ENCODE measurements around the gene PREX1.

PREX1 gene

GRCh38 chr20:48856130-48856529 lies 28.3 kb upstream of the PREX1 start:
- Histone ChIP-seq H3K4me3 (no peak overlapping the region), H3K36me3 (no peaks in the 10 kb centered on the region), H3K27me3 (peaks cover 0 to 8% of the 10 kb centered on the region in 2 donors), H3K4me1 (no peaks in the 10 kb centered on the region), H3K9me3 (no peaks in the 10 kb centered on the region), H3K27ac (no peak overlapping the region)
- intact Hi-C loops (cut with DNase I; ENCODE audit: low total_unique reads): no loop called here
- no peak for DNase-seq
- no peak for TF ChIP-seq CTCF (IDR thresholded peaks at IDR 0.05)

DNA sequence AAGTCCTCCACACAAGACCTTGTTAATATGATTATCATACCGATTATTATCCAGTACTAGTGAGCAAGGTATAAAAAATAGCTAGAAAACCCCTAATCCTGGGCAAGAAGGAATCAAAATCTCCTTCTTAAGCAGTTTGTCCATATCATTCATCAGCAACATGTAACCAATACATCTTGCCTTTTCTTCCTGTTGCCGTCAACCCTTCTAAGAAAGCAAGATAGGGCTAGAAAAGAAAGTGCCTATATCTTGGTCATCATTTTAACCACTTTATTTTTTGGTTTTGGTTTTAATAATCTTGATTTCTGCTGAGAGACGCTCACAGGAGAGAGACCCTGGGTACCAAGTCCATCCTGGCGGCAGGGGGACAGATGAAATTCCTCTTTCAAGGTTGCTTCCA lies 27.2 kb upstream of the PREX1 start:
- H3K27ac ChIP-seq: no peak overlapping the region
- H3K9me3 ChIP-seq: no peaks in the 10 kb centered on the region
- H3K36me3 ChIP-seq: no peaks in the 10 kb centered on the region
- no peak for TF ChIP-seq CTCF (IDR thresholded peaks at IDR 0.05)
- intact Hi-C loops (cut with DNase I; ENCODE audit: low total_unique reads): no loop called here
- no peak overlapping the region for H3K4me3 ChIP-seq
- H3K27me3 ChIP-seq: peaks cover 0 to 12% of the 10 kb centered on the region in 2 donors
- no peak for DNase-seq
- no peaks in the 10 kb centered on the region for H3K4me1 ChIP-seq

DNA sequence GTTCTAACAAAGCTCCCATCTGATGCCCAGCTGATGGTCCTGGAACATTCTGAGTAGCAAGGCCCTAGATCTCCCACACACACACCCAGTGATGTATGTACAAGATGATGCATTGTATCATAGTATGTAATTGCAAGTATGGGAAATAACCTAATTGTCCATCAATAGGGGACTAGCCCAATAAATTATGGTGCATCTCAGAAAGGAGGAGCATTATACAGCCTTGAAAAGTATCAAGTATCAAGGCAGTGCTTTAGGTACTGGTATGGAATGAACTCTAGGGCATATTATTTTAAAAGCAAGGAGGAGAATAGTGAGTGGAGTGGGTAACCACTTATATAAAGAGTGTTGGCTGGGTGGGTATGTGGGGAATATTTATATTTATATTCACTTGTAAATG lies 24.8 kb upstream of the PREX1 start:
- no peaks in the 10 kb centered on the region for H3K4me1 ChIP-seq
- no peaks in the 10 kb centered on the region for H3K36me3 ChIP-seq
- DNase-seq: no peak
- TF ChIP-seq CTCF (IDR thresholded peaks at IDR 0.05): no peak
- H3K9me3 ChIP-seq: no peaks in the 10 kb centered on the region
- H3K27me3 ChIP-seq: peaks cover 0 to 14% of the 10 kb centered on the region in 2 donors
- H3K27ac ChIP-seq: no peak overlapping the region
- intact Hi-C loops (cut with DNase I; ENCODE audit: low total_unique reads): no loop called here
- H3K4me3 ChIP-seq: no peak overlapping the region

- H3K27ac ChIP-seq: no peak overlapping the region
- TF ChIP-seq CTCF (IDR thresholded peaks at IDR 0.05): no peak
- peaks cover 0 to 14% of the 10 kb centered on the region in 2 donors for H3K27me3 ChIP-seq
- intact Hi-C loops (cut with DNase I; ENCODE audit: low total_unique reads): no loop called here
- H3K9me3 ChIP-seq: no peaks in the 10 kb centered on the region
- DNase-seq: no peak
- H3K4me1 ChIP-seq: peaks cover 0 to under 1% (median 0%) of the 10 kb centered on the region in 4 donors
- H3K4me3 ChIP-seq: no peak overlapping the region
- no peaks in the 10 kb centered on the region for H3K36me3 ChIP-seq
Observed at GRCh38 chr20:48851579-48851978, 23.8 kb upstream of the PREX1 start.

DNA sequence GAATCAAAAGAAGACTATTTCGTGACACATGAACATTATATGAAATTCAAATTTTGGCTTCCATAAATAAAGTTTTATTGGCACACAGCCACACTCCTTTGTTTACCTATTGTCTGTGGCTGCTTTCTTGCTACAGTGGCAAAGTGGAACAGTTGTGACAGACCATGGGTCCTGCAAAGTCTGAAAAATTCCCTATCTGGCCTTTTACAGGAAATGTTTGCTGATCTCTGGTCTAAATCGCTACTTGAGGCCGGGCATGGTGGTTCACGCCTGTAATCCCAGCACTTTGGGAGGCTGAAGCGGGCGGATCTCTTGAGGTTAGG lies 23.1 kb upstream of the PREX1 start:
- Histone ChIP-seq H3K4me1 (peaks cover 0 to 3% (median 0%) of the 10 kb centered on the region in 4 donors), H3K27me3 (peaks cover 0 to 14% of the 10 kb centered on the region in 2 donors), H3K36me3 (no peaks in the 10 kb centered on the region), H3K9me3 (no peaks in the 10 kb centered on the region), H3K27ac (no peak overlapping the region), H3K4me3 (no peak overlapping the region)
- DNase-seq: no peak
- no peak for TF ChIP-seq CTCF (IDR thresholded peaks at IDR 0.05)
- intact Hi-C loops (cut with DNase I; ENCODE audit: low total_unique reads): no loop called here

GRCh38 chr20:48850257-48850976 lies 22.6 kb upstream of the PREX1 start:
- no peak for DNase-seq
- Histone ChIP-seq H3K4me1 (peaks cover 0 to 3% (median 0%) of the 10 kb centered on the region in 4 donors), H3K36me3 (no peaks in the 10 kb centered on the region), H3K9me3 (no peaks in the 10 kb centered on the region), H3K27ac (no peak overlapping the region), H3K4me3 (no peak overlapping the region), H3K27me3 (peaks cover 0 to 14% of the 10 kb centered on the region in 2 donors)
- no peak for TF ChIP-seq CTCF (IDR thresholded peaks at IDR 0.05)
- intact Hi-C loops (cut with DNase I; ENCODE audit: low total_unique reads): no loop called here
